Measurements from ENCODE around the gene PACRG.

DNA sequence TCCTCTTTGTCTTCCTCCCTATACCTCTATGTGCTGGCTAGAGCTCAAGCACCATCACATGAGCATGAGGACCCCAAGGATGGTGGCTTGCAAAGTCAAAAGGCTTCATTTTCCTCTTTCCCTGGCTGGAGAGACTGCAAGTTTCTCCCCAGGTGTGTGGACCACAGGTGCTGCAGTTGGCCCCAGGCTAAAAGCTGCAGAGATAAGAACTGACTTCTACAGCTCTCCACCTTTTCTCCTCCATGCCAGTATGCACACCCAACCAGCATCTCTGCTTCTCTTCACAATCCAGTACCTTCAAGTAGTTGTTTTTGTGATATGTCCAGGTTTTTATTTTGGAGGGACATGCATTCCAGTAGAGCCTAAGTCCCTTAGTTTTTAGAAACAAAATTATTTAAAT lies 29.3 kb upstream of the PACRG start:
- TF ChIP-seq, protein P1, sequence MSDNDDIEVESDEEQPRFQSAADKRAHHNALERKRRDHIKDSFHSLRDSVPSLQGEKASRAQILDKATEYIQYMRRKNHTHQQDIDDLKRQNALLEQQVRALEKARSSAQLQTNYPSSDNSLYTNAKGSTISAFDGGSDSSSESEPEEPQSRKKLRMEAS (IDR thresholded peaks at IDR 0.05; ENCODE audit: insufficient read depth, insufficient read length), result no peak
- TF ChIP-seq MYC (IDR thresholded peaks at IDR 0.05; ENCODE audit: low read depth, low read length), result no peak
- TF ChIP-seq CTCF (IDR thresholded peaks at IDR 0.05; ENCODE audit: extremely low read depth in 1 of 2, insufficient read depth in 1 of 2, low read depth in 1 of 2, low read length in 2 of 2), result no peak
- TF ChIP-seq JUN (IDR thresholded peaks at IDR 0.05; ENCODE audit: borderline replicate concordance, insufficient read depth, insufficient read length, low read depth), result no peak
